Measurements from ENCODE around the gene PCDHGA7.
"Not testable (repeated sequence)": the region's sequence is repeated elsewhere in the genome, so short reads cannot be mapped to it uniquely, and the experiment has no call there.

The PCDHGA7 gene

DNA sequence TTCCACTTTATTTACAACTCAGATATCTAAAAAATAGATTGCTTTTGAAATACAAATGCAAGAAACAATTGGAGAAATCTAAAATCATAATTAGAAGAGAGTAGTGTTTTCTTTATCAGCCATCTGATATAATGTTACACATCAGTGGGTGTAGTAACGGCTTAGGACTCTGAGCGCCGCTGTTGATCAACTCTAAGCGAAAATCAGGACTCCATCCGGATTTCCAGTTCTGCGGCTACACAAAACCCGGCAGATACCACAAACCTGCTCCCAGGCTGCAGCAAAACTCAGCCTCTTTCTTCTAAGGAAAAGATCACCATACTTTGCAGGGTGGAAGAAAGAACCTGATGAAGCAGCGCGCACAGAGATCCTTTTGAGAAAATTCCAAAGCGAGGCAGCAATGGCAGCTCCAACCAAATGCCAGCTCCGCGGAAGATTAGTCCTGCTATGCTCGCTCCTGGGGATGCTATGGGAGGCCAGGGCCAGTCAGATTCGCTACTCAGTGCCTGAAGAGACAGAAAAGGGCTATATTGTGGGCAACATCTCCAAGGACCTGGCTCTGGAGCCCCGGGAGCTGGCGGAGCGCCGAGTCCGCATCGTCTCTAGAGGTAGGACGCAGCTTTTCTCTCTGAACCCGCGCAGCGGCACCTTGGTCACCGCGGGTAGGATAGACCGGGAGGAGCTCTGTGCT is 20.2 kb downstream of the PCDHGA7 start, which contains the start of gene PCDHGA9:
Gene PCDHGA9 (plus strand): TSS at position 226 of the 691 bp plus-strand sequence. CDS start 175 bp downstream, at position 401.
- DNase-seq: no peak

DNA sequence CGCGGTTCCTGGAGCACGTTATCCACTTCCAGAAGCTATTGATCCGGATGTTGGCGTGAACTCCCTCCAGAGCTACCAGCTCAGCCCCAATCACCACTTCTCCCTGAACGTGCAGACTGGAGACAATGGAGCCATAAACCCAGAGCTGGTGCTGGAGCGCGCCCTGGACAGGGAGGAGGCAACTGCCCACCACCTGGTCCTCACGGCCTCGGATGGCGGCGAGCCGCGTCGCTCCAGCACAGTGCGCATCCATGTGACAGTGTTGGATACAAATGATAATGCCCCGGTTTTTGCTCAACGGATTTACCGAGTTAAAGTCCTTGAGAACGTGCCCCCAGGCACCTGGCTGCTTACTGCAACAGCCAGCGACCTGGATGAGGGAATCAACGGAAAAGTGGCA is 20.8 kb downstream of the PCDHGA7 start:
- DNase-seq: no peak

DNA sequence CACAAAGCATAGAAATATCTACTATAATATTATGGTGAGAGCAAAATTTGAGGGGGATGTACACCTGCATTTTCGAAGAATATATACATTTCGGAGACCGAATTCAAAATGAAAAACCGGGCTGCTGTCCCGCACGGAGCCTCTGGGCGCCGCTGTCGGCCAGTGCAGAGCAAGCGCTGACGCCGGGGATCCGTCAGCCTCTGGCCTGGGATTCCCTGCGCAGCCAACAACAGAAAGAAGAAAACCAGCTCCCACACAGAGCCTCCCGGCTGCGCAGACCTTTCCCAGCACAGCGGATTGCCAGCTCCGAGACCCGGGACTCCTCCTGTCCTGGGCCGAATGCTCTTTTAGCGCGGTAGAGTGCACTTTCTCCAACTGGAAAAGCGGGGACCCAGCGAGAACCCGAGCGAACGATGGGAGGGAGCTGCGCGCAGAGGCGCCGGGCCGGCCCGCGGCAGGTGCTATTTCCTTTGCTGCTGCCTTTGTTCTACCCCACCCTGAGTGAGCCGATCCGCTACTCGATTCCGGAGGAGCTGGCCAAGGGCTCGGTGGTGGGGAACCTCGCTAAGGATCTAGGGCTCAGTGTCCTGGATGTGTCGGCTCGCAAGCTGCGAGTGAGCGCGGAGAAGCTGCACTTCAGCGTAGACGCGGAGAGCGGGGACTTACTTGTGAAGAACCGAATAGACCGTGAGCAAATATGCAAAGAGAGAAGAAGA is 25.4 kb downstream of the PCDHGA7 start, which contains the start of gene PCDHGB6:
Gene PCDHGB6 (plus strand): TSS at position 232 of the 716 bp plus-strand sequence. CDS start 182 bp downstream, at position 414.
- not testable (repeated sequence) for DNase-seq

DNA sequence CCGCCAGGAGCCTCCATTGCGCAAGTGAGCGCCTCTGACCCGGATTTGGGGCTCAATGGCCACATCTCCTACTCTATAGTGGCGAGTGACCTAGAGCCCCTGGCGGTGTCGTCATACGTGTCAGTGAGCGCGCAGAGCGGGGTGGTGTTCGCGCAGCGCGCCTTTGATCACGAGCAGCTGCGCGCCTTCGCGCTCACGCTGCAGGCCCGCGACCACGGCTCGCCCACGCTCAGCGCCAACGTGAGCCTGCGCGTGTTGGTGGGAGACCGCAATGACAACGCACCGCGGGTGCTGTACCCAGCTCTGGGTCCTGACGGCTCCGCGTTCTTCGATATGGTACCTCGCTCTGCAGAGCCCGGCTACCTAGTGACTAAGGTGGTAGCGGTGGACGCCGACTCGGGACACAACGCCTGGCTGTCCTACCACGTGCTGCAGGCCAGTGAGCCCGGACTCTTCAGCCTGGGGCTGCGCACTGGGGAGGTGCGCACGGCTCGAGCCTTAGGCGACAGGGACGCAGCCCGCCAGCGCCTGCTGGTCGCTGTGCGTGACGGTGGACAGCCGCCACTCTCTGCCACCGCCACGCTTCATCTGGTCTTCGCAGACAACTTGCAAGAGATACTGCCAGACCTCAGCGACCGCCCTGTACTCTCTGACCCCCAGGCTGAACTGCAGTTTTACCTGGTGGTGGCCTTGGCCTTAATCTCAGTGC is 27.2 kb downstream of the PCDHGA7 start:
- DNase-seq: no peak

DNA sequence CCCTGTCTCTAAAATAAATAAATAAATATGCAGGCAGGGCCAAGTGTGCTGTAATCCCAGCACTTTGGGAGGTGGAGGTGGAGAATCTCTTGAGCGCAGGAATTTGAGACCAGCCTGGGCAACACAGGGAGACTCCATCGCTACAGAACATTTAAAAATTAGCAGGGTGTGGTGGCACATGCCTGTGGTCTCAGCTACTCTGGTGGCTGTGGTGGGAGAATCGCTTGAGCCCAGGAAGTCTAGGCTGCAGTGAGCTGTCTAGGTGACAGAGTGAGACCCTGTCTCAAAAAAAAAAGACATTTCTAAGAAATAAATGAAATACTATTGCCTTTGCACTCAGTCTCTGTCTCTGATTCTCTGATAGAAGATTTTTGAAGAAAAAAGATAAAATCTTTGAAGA is 29.0 kb downstream of the PCDHGA7 start:
- DNase-seq: no peak

DNA sequence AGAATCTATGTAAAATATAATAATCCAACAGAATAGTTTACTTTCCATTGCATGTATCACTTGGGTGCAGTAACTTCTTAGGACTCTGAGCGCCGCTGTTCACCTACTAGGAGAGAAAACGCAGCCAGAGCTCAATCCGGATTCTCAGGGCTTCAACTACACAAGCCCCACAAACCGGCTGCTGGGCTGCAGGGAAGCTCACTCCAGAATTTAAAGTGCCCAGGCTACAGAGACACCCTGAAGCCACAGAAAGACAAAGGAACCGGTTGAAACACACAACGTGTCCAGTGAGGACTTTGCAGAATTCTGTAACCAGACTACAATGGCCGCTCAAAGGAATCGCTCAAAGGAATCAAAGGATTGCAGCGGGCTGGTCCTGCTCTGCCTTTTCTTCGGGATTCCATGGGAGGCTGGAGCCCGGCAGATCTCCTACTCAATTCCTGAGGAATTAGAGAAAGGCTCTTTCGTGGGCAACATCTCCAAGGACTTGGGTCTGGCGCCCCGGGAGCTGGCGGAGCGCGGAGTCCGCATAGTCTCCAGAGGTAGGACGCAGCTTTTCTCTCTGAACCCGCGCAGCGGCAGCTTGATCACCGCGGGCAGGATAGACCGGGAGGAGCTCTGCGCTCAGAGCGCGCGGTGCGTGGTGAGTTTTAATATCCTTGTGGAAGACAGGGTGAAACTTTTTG is 30.5 kb downstream of the PCDHGA7 start, which contains the start of gene PCDHGA10:
Gene PCDHGA10 (plus strand): TSS at position 134 of the 686 bp plus-strand sequence. CDS start 189 bp downstream, at position 323.
- DNase-seq: no peak

DNA sequence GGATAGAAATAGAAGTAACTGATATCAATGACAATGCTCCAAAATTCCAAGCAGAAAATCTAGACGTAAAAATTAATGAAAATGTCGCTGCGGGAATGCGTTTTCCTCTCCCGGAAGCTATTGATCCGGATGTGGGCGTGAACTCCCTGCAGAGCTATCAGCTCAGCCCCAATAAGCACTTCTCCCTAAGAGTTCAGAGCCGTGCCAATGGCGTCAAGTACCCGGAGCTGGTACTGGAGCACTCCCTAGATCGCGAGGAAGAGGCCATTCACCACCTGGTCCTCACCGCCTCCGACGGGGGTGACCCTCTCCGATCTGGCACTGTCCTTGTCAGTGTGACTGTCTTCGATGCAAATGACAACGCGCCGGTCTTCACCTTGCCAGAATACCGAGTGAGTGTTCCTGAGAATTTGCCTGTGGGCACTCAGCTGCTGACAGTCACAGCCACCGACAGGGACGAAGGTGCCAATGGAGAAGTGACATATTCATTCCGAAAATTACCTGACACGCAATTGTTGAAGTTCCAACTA is 31.1 kb downstream of the PCDHGA7 start:
- no peak for DNase-seq

DNA sequence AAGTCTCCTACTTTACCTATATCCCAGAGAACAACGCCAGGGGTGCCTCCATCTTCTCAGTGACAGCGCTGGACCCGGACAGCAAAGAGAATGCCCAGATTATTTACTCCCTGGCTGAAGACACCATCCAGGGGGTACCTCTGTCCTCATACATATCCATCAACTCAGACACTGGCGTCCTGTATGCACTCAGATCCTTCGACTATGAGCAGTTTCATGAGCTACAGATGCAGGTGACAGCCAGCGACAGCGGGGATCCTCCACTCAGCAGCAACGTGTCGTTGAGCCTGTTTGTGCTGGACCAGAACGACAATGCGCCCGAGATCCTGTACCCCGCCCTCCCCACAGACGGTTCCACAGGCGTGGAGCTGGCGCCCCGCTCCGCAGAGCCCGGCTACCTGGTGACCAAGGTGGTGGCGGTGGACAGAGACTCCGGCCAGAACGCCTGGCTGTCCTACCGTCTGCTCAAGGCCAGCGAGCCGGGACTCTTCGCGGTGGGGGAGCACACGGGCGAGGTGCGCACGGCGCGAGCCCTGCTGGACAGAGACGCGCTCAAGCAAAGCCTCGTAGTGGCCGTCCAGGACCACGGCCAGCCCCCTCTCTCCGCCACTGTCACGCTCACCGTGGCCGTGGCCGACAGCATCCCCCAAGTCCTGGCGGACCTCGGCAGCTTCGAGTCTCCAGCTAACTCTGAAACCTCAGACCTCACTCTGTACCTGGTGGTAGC is 32.2 kb downstream of the PCDHGA7 start:
- not testable (repeated sequence) for DNase-seq

DNA sequence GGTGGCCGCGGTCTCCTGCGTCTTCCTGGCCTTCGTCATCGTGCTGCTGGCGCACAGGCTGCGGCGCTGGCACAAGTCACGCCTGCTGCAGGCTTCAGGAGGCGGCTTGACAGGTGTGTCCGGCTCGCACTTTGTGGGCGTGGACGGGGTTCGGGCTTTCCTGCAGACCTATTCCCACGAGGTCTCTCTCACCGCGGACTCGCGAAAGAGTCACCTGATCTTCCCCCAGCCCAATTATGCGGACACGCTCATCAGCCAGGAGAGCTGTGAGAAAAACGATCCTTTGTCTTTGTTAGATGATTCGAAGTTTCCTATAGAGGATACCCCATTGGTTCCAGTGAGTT is 32.7 kb downstream of the PCDHGA7 start:
- not testable (repeated sequence) for DNase-seq

DNA sequence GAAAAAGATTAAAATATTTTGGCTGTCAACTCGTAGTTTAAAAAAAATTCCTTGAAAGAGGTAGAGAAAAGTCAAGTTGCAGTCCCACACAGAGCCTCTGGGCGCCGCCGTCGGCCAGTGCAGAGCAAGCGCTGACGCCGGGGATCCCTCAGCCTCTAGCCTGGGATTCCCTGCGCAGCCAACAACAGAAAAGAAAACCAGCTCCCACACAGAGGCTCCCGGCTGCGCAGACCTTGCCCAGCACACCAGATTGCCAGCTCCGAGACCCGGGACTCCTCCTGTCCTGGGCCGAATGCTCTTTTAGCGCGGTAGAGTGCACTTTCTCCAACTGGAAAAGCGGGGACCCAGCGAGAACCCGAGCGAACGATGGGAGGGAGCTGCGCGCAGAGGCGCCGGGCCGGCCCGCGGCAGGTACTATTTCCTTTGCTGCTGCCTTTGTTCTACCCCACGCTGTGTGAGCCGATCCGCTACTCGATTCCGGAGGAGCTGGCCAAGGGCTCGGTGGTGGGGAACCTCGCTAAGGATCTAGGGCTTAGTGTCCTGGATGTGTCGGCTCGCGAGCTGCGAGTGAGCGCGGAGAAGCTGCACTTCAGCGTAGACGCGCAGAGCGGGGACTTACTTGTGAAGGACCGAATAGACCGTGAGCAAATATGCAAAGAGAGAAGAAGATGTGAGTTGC is 35.1 kb downstream of the PCDHGA7 start, which contains the start of gene PCDHGB7:
Gene PCDHGB7 (plus strand): TSS at position 184 of the 679 bp plus-strand sequence. CDS start 183 bp downstream, at position 367.
- DNase-seq: not testable (repeated sequence)

DNA sequence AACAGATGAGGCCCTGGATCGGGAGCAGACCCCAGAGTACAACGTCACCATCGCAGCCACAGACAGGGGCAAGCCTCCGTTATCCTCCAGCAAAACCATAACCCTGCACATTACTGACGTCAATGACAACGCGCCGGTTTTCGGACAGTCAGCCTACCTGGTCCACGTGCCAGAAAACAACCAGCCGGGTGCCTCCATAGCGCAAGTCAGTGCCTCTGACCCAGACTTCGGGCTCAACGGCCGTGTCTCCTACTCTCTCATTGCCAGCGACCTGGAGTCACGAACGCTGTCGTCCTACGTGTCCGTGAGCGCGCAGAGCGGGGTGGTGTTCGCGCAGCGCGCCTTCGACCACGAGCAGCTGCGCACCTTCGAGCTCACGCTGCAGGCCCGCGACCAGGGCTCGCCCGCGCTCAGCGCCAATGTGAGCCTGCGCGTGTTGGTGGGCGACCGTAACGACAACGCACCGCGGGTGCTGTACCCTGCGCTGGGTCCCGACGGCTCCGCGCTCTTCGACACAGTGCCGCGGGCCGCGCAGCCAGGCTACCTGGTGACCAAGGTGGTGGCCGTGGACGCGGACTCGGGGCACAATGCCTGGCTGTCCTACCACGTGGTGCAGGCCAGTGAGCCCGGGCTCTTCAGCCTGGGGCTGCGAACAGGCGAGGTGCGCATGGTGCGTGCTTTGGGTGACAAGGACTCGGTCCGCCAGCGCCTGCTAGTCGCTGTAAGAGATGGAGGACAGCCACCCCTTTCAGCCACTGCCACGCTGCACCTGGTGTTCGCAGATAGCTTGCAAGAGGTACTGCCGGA is 36.7 kb downstream of the PCDHGA7 start:
- no peak for DNase-seq

DNA sequence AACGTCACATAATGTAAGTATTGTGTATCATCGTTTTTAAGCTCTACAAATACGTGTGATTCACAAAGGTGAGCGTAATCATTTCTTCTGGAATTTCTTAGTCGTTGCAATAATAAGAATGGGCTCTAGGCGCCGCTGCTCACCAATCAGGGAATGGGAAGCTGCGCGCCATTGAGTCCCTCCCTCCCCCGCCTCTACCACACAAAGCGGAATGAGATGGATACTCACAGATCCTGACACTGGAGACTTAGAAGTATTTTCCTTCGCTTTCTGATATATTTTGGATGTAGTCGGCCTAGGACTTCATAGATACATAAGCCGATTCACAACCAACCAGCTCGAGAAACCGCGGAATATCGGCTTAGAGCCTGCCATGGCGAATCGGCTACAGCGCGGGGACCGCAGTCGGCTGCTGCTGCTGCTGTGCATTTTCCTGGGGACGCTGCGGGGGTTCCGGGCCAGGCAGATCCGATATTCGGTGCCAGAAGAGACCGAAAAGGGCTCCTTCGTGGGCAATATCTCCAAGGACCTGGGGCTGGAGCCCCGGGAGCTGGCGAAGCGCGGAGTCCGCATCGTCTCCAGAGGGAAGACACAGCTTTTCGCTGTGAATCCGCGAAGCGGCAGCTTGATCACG is 38.4 kb downstream of the PCDHGA7 start, which contains the start of gene PCDHGA11:
Gene PCDHGA11 (plus strand): TSS at position 197 of the 634 bp plus-strand sequence. CDS start 177 bp downstream, at position 374.
- no peak for DNase-seq

DNA sequence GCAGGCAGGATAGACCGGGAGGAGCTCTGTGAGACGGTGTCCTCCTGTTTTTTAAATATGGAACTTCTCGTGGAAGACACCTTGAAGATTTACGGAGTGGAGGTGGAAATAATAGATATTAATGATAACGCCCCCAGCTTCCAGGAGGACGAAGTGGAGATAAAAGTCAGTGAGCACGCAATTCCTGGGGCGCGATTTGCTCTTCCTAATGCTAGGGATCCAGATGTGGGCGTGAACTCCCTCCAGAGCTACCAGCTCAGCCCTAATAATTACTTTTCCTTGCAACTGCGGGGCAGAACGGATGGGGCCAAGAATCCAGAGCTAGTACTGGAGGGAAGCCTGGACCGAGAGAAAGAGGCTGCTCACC is 38.9 kb downstream of the PCDHGA7 start:
- no peak for DNase-seq

DNA sequence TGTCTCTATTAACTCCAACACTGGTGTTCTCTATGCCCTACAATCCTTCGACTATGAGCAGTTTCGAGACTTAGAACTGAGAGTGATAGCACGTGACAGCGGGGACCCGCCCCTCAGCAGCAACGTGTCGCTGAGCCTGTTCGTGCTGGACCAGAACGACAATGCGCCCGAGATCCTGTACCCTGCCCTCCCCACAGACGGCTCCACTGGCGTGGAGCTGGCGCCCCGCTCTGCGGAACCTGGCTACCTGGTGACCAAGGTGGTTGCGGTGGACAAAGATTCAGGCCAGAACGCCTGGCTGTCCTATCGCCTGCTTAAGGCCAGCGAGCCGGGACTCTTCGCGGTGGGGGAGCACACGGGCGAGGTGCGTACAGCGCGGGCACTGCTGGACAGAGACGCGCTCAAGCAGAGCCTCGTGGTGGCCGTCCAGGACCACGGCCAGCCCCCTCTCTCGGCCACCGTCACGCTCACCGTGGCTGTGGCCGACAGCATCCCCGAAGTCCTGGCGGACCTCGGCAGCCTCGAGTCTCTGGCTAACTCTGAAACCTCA is 40.3 kb downstream of the PCDHGA7 start:
- no peak for DNase-seq

DNA sequence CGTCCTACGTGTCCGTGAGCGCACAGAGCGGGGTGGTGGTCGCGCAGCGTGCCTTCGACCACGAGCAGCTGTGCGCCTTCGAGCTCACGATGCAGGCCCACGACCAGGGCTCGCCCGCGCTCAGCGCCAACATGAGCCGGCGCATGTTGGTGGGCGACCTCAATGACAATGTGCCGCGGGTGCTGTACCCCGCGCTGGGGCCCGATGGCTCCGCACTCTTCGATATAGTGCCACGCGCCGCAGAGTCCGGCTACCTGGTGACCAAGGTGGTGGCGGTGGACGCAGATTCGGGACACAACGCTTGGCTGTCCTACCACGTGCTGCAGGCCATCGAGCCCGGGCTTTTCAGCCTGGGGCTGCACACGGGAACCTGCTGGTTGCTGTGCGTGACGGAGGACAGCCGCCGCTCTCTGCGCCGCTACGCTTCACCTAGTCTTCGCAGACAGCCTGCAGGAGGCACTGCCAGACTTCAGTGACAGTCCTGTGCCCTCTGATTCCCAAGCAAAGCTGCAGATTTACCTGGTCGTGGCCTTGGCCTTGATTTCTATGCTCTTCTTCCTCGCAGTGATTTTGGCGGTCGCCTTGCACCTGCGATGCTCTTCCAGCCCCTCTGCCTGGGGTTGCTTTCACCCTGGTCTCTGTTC is 45.4 kb downstream of the PCDHGA7 start:
- DNase-seq: no peak

DNA sequence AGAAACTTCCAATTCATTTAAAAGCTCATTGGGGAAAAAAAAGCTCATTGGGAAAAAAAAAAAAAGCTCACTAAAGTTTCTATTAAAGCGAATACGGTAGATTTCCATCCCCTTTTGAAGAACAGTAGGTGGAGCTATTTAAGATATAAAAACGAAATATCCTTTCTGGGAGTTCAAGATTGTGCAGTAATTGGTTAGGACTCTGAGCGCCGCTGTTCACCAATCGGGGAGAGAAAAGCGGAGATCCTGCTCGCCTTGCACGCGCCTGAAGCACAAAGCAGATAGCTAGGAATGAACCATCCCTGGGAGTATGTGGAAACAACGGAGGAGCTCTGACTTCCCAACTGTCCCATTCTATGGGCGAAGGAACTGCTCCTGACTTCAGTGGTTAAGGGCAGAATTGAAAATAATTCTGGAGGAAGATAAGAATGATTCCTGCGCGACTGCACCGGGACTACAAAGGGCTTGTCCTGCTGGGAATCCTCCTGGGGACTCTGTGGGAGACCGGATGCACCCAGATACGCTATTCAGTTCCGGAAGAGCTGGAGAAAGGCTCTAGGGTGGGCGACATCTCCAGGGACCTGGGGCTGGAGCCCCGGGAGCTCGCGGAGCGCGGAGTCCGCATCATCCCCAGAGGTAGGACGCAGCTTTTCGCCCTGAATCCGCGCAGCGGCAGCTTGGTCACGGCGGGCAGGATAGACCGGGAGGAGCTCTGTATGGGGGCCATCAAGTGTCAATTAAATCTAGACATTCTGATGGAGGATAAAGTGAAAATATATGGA is 48.0 kb downstream of the PCDHGA7 start, which contains the start of gene PCDHGA12:
Gene PCDHGA12 (plus strand): TSS at position 176 of the 782 bp plus-strand sequence. CDS start 253 bp downstream, at position 429.
- no peak for DNase-seq

DNA sequence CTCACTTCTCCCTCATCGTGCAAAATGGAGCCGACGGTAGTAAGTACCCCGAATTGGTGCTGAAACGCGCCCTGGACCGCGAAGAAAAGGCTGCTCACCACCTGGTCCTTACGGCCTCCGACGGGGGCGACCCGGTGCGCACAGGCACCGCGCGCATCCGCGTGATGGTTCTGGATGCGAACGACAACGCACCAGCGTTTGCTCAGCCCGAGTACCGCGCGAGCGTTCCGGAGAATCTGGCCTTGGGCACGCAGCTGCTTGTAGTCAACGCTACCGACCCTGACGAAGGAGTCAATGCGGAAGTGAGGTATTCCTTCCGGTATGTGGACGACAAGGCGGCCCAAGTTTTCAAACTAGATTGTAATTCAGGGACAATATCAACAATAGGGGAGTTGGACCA is 48.7 kb downstream of the PCDHGA7 start:
- no peak for DNase-seq

DNA sequence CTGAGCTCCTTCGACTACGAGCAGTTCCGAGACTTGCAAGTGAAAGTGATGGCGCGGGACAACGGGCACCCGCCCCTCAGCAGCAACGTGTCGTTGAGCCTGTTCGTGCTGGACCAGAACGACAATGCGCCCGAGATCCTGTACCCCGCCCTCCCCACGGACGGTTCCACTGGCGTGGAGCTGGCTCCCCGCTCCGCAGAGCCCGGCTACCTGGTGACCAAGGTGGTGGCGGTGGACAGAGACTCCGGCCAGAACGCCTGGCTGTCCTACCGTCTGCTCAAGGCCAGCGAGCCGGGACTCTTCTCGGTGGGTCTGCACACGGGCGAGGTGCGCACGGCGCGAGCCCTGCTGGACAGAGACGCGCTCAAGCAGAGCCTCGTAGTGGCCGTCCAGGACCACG is 49.8 kb downstream of the PCDHGA7 start:
- not testable (repeated sequence) for DNase-seq

Data from DMS79 (cell line).